ENCODE measurements around the gene GRIN2A.

GRIN2A gene

DNA sequence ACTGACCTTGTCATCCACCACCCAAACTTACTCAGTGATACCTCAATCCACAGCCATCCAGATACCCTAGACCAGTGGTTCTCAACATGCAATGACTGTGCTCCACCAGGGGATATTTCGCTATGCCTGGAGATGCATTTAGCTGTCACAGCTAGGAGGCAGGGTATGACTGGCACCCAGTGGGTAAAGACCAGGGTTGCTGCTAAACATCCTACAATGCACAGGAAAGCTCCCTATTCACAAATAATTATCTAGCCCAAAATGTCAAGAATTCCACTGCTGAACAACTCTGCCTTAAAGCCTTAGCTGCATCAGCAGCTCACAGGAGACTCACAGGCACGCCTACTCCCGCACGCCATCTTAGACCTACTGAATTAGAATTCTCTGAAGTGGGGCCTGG, 212.6 kb downstream of the GRIN2A start:
- TF ChIP-seq, protein P1, sequence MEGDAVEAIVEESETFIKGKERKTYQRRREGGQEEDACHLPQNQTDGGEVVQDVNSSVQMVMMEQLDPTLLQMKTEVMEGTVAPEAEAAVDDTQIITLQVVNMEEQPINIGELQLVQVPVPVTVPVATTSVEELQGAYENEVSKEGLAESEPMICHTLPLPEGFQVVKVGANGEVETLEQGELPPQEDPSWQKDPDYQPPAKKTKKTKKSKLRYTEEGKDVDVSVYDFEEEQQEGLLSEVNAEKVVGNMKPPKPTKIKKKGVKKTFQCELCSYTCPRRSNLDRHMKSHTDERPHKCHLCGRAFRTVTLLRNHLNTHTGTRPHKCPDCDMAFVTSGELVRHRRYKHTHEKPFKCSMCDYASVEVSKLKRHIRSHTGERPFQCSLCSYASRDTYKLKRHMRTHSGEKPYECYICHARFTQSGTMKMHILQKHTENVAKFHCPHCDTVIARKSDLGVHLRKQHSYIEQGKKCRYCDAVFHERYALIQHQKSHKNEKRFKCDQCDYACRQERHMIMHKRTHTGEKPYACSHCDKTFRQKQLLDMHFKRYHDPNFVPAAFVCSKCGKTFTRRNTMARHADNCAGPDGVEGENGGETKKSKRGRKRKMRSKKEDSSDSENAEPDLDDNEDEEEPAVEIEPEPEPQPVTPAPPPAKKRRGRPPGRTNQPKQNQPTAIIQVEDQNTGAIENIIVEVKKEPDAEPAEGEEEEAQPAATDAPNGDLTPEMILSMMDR (IDR thresholded peaks at IDR 0.05; ENCODE audit: low read length), result no peak
- TF ChIP-seq EZH2phosphoT487 (IDR thresholded peaks at IDR 0.05; ENCODE audit: low read length), result no peak
- no peak for TF ChIP-seq EZH2 (optimal IDR thresholded peaks at IDR 0.05; ENCODE audit: low read depth, low read length)
- Histone ChIP-seq H3K4me1 (ENCODE audit: low read length) (no peaks in the 10 kb centered on the region), H3K36me3 (replicated peaks; ENCODE audit: insufficient read depth, low read length) (no peaks in the 10 kb centered on the region), H3K9me3 (replicated peaks; ENCODE audit: insufficient read depth, low read length) (no peaks in the 10 kb centered on the region), H3K4me3 (ENCODE audit: low read length) (no peak overlapping the region), H3K9ac (ENCODE audit: low read length) (no peak overlapping the region), H4K20me1 (ENCODE audit: insufficient read depth, low read length) (no peaks in the 10 kb centered on the region), H3F3A (ENCODE audit: insufficient read depth, low read length) (no peaks in the 10 kb centered on the region), H3K79me2 (ENCODE audit: low read length) (no peaks in the 10 kb centered on the region), H3K4me2 (ENCODE audit: low read depth, low read length) (no peak overlapping the region), H3K27me3 (replicated peaks; ENCODE audit: insufficient read depth, low read length) (no peaks in the 10 kb centered on the region), H3K27ac (ENCODE audit: low read length) (no peak overlapping the region), H3K9me2 (replicated peaks; ENCODE audit: insufficient read depth, low read length) (no peaks in the 10 kb centered on the region), H2AFZ (ENCODE audit: low read length) (no peak overlapping the region)
- no peak for DNase-seq

DNA sequence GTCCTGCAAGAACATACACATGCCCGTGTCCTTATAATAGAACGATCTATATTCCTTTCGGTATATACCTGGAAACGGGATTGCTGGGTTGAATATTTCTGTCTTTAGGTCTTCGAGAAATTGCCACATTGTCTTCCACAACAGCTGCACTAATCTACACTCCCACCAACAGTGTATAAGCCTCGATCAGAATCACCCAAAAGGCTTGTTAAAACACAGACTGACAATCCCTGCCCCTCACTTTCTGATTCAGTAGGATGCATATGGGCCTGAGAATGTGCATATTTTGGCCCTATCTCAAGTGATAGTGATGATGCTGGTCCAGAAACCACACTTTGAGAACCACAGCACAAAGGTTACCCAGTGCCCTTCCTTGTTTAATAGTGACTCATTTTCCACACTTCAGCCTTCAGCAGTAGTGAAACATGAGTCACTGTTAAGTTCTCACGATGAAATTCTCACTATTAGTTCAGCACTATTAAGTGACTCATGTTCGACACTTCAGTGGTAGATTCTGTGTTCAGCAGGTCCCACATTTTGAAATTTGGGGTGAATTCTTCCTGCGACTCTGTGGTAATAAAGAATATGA, 215.6 kb downstream of the GRIN2A start:
- no peaks in the 10 kb centered on the region for H3F3A ChIP-seq (ENCODE audit: insufficient read depth, low read length)
- no peak for TF ChIP-seq EZH2 (optimal IDR thresholded peaks at IDR 0.05; ENCODE audit: low read depth, low read length)
- TF ChIP-seq EZH2phosphoT487 (IDR thresholded peaks at IDR 0.05; ENCODE audit: low read length), result no peak
- TF ChIP-seq, protein P1 (IDR thresholded peaks at IDR 0.05; ENCODE audit: low read length), result no peak
- H3K4me2 ChIP-seq (ENCODE audit: low read depth, low read length), result no peak overlapping the region
- no peaks in the 10 kb centered on the region for H3K79me2 ChIP-seq (ENCODE audit: low read length)
- H3K36me3 ChIP-seq (replicated peaks; ENCODE audit: insufficient read depth, low read length), result no peaks in the 10 kb centered on the region
- no peaks in the 10 kb centered on the region for H3K9me2 ChIP-seq (replicated peaks; ENCODE audit: insufficient read depth, low read length)
- no peaks in the 10 kb centered on the region for H3K9me3 ChIP-seq (replicated peaks; ENCODE audit: insufficient read depth, low read length)
- H2AFZ ChIP-seq (ENCODE audit: low read length), result no peak overlapping the region
- no peak overlapping the region for H3K27ac ChIP-seq (ENCODE audit: low read length)
- DNase-seq, result no peak
- H3K9ac ChIP-seq (ENCODE audit: low read length), result no peak overlapping the region
- no peaks in the 10 kb centered on the region for H3K27me3 ChIP-seq (replicated peaks; ENCODE audit: insufficient read depth, low read length)
- H4K20me1 ChIP-seq (ENCODE audit: insufficient read depth, low read length), result no peaks in the 10 kb centered on the region
- no peaks in the 10 kb centered on the region for H3K4me1 ChIP-seq (ENCODE audit: low read length)
- no peak overlapping the region for H3K4me3 ChIP-seq (ENCODE audit: low read length)

DNA sequence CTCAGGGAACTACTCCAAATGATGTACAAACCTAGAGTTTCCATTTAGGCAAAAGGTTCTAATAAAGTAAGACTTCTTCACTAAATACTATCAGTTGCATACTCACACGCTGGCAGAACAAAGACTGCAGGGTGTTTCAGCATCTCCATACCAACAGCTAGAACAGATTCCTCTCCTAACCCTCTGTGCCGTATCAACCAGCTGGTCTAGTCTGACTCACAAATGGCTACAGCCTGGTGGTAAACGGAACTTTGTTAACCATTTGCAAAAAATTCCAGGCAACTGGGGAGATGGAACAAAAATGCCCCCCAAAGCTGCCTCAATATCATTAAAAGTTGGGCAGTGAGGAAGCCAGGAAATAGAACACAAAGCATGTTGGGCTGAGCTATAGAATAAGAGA, 217.1 kb downstream of the GRIN2A start:
- TF ChIP-seq EZH2phosphoT487 (IDR thresholded peaks at IDR 0.05; ENCODE audit: low read length) (no peak), EZH2 (optimal IDR thresholded peaks at IDR 0.05; ENCODE audit: low read depth, low read length) (no peak)
- TF ChIP-seq, protein P1 (IDR thresholded peaks at IDR 0.05; ENCODE audit: low read length), result no peak
- H4K20me1 ChIP-seq (ENCODE audit: insufficient read depth, low read length), result no peaks in the 10 kb centered on the region
- H3K27me3 ChIP-seq (replicated peaks; ENCODE audit: insufficient read depth, low read length), result no peaks in the 10 kb centered on the region
- no peaks in the 10 kb centered on the region for H3K9me2 ChIP-seq (replicated peaks; ENCODE audit: insufficient read depth, low read length)
- no peak overlapping the region for H3K27ac ChIP-seq (ENCODE audit: low read length)
- H3K4me1 ChIP-seq (ENCODE audit: low read length), result no peaks in the 10 kb centered on the region
- no peak overlapping the region for H3K4me2 ChIP-seq (ENCODE audit: low read depth, low read length)
- H3F3A ChIP-seq (ENCODE audit: insufficient read depth, low read length), result no peaks in the 10 kb centered on the region
- no peak for DNase-seq
- H3K4me3 ChIP-seq (ENCODE audit: low read length), result no peak overlapping the region
- H3K36me3 ChIP-seq (replicated peaks; ENCODE audit: insufficient read depth, low read length), result no peaks in the 10 kb centered on the region
- no peak overlapping the region for H2AFZ ChIP-seq (ENCODE audit: low read length)
- no peak overlapping the region for H3K9ac ChIP-seq (ENCODE audit: low read length)
- H3K79me2 ChIP-seq (ENCODE audit: low read length), result no peaks in the 10 kb centered on the region
- no peaks in the 10 kb centered on the region for H3K9me3 ChIP-seq (replicated peaks; ENCODE audit: insufficient read depth, low read length)
